ENCODE measurements around the gene PLK1.

Gene PLK1

GRCh38 chr16:23640931-23641765 lies 37.5 kb upstream of the PLK1 start, which contains the start of the genes DCTN5 and PALB2:
Gene DCTN5 (plus strand): TSS chr16:23641466. CDS start chr16:23641543, 77 bp downstream.
Gene PALB2 (minus strand): TSS chr16:23641310. CDS start chr16:23641157, 153 bp downstream.
- Mint-ChIP-seq H3K4me3 (peak within 1 kb of the TSS; percentile 99 to 100 (median 99)), H3K27me3 (ENCODE audit: low read depth) (no peaks in the 10 kb centered on the region)
- TF ChIP-seq CTCF (IDR thresholded peaks at IDR 0.05; ENCODE audit: unreplicated experiment in 3 of 3) = no peak

GRCh38 chr16:23642246-23642774 lies 36.4 kb upstream of the PLK1 start:
- peaks cover 25% of the 10 kb centered on the region for H3K4me1 Mint-ChIP-seq
- TF ChIP-seq CTCF (IDR thresholded peaks at IDR 0.05; ENCODE audit: unreplicated experiment in 3 of 3) = no peak
- H3K36me3 Mint-ChIP-seq (ENCODE audit: low read depth) = peaks cover 31% of the 10 kb centered on the region
- peak overlapping the region; percentile 93 to 100 (median 99) for H3K27ac Mint-ChIP-seq
- peak overlapping the region; percentile 99 to 100 (median 99) for H3K4me3 Mint-ChIP-seq
- no peaks in the 10 kb centered on the region for H3K27me3 Mint-ChIP-seq (ENCODE audit: low read depth)
- no peaks in the 10 kb centered on the region for H3K9me3 Mint-ChIP-seq

More at GRCh38 chr16:23640931-23641765, 37.5 kb upstream of the PLK1 start, which contains the start of the genes DCTN5 and PALB2:
- H3K4me1 Mint-ChIP-seq = peaks cover 25% of the 10 kb centered on the region
- peaks cover 23% of the 10 kb centered on the region for H3K36me3 Mint-ChIP-seq (ENCODE audit: low read depth)
- no peaks in the 10 kb centered on the region for H3K9me3 Mint-ChIP-seq
- peak within 1 kb of the TSS; percentile 93 to 100 (median 99) for H3K27ac Mint-ChIP-seq

- Mint-ChIP-seq H3K27ac (no peak overlapping the region), H3K9me3 (no peaks in the 10 kb centered on the region), H3K4me1 (no peaks in the 10 kb centered on the region), H3K27me3 (ENCODE audit: low read depth) (no peaks in the 10 kb centered on the region), H3K4me3 (no peak overlapping the region), H3K36me3 (ENCODE audit: low read depth) (peaks cover 70% of the 10 kb centered on the region)
- no peak for TF ChIP-seq CTCF (IDR thresholded peaks at IDR 0.05; ENCODE audit: unreplicated experiment in 3 of 3)
Measured at GRCh38 chr16:23650674-23651416, 27.8 kb upstream of the PLK1 start.

GRCh38 chr16:23651943-23652468 lies 26.7 kb upstream of the PLK1 start:
- Mint-ChIP-seq H3K9me3 (no peaks in the 10 kb centered on the region), H3K4me3 (no peak overlapping the region), H3K4me1 (no peaks in the 10 kb centered on the region), H3K27ac (no peak overlapping the region), H3K36me3 (ENCODE audit: low read depth) (peaks cover 62% of the 10 kb centered on the region), H3K27me3 (ENCODE audit: low read depth) (no peaks in the 10 kb centered on the region)
- no peak for TF ChIP-seq CTCF (IDR thresholded peaks at IDR 0.05; ENCODE audit: unreplicated experiment in 3 of 3)

- H3K4me3 Mint-ChIP-seq = no peak overlapping the region
- no peaks in the 10 kb centered on the region for H3K4me1 Mint-ChIP-seq
- no peaks in the 10 kb centered on the region for H3K9me3 Mint-ChIP-seq
- no peaks in the 10 kb centered on the region for H3K27me3 Mint-ChIP-seq (ENCODE audit: low read depth)
- peaks cover 76% of the 10 kb centered on the region for H3K36me3 Mint-ChIP-seq (ENCODE audit: low read depth)
- no peak for TF ChIP-seq CTCF (IDR thresholded peaks at IDR 0.05; ENCODE audit: unreplicated experiment in 3 of 3)
- no peak overlapping the region for H3K27ac Mint-ChIP-seq
Measured at GRCh38 chr16:23663918-23664317, 14.8 kb upstream of the PLK1 start.
